CD14-positive monocyte (primary cell): ENCODE data around the gene RBM17. TPM values are rescaled to one million over a fixed set of nuclear protein-coding genes. Genes with fewer than 3 reads are reported as not detected.
A peak's percentile ranks its signal among the peaks of the same experiment; 100 is the strongest.
"Not testable (repeated sequence)": the region's sequence is repeated elsewhere in the genome, so short reads cannot be mapped to it uniquely, and the experiment has no call there.

Experiments
- DNase-seq, 3 donors: peaks; one replicate each; pipeline ENCODE4 v3.0.0-alpha.2; 2011 to 2022
- H2AFZ ChIP-seq: 2 replicates; pipeline ENCODE4 v1.6.0; 2012; ENCODE audit warnings: mild to moderate bottlenecking, low read depth, low read length, inconsistent platforms; ENCODE audit not compliant: insufficient read depth, poor library complexity, severe bottlenecking
- H3K27ac ChIP-seq, 2 donors: 1 replicate in 1 of 2; 2 replicates in 1 of 2; pipeline ENCODE4 v1.5.1; 2012 to 2013; ENCODE audit warnings: low read length in 2 of 2, control low read depth in 1 of 2, inconsistent platforms in 1 of 2, low read depth in 1 of 2, mild to moderate bottlenecking in 1 of 2
- H3K27me3 ChIP-seq, 2 donors: one replicate each; pipeline versions ENCODE4 v1.6.0 to v1.6.1; 2011 to 2013; ENCODE audit warnings: low read length in 2 of 2; ENCODE audit not compliant: control insufficient read depth in 2 of 2, insufficient read depth in 2 of 2
- H3K36me3 ChIP-seq, 2 donors: replicated peaks in 1 of 2; 1 replicate in 1 of 2; 2 replicates in 1 of 2; pipeline versions ENCODE4 v1.5.1 to v1.6.1; 2012 to 2013; ENCODE audit warnings: low read length in 2 of 2, control low read depth in 1 of 2, inconsistent platforms in 1 of 2, mild to moderate bottlenecking in 1 of 2; ENCODE audit not compliant: insufficient read depth in 2 of 2, control insufficient read depth in 1 of 2
- H3K4me1 ChIP-seq, 2 donors: 1 replicate in 1 of 2; 2 replicates in 1 of 2; pipeline versions ENCODE4 v1.5.1 to v1.6.1; 2012 to 2013; ENCODE audit warnings: low read length in 2 of 2, control low read depth in 1 of 2, inconsistent platforms in 1 of 2, mild to moderate bottlenecking in 1 of 2, moderate library complexity in 1 of 2; ENCODE audit not compliant: insufficient read depth in 2 of 2, control insufficient read depth in 1 of 2
- H3K4me2 ChIP-seq: replicated peaks from 2 replicates; pipeline ENCODE3; 2012; ENCODE audit warnings: low read length, moderate library complexity, mild to moderate bottlenecking; ENCODE audit not compliant: poor library complexity, severe bottlenecking; ENCODE audit errors: extremely low read depth
- H3K4me3 ChIP-seq, 3 experiments: fragments of 200-600 bp in 1 of 3; sonication (generic) in 1 of 3; replicated peaks in 1 of 3; 1 replicate in 2 of 3; 2 replicates in 1 of 3; pipeline ENCODE4 v1.5.1; 2011 to 2013; ENCODE audit warnings: low read length in 3 of 3, mild to moderate bottlenecking in 3 of 3, control low read depth in 2 of 3, low read depth in 2 of 3, inconsistent platforms in 1 of 3, moderate library complexity in 1 of 3
- H3K79me2 ChIP-seq: 2 replicates; pipeline ENCODE4 v1.6.0; 2012; ENCODE audit warnings: mild to moderate bottlenecking, control low read depth, inconsistent platforms, low read length, moderate library complexity; ENCODE audit not compliant: insufficient read depth
- H3K9ac ChIP-seq: 2 replicates; pipeline ENCODE4 v1.6.0; 2017; ENCODE audit warnings: low read length, mild to moderate bottlenecking; ENCODE audit not compliant: insufficient read depth, poor library complexity, severe bottlenecking
- H3K9me3 ChIP-seq, 2 donors: replicated peaks in 1 of 2; 1 replicate in 1 of 2; 2 replicates in 1 of 2; pipeline versions ENCODE4 v1.5.1 to v1.6.1; 2012 to 2013; ENCODE audit warnings: low read length in 2 of 2, control low read depth in 1 of 2; ENCODE audit not compliant: control insufficient read depth in 1 of 2, insufficient read depth in 1 of 2
- H4K20me1 ChIP-seq: 2 replicates; pipeline ENCODE4 v1.6.0; 2012; ENCODE audit warnings: mild to moderate bottlenecking, low read length, control low read depth, moderate library complexity; ENCODE audit not compliant: insufficient read depth
- H3K27ac Mint-ChIP-seq, 7 donors: one replicate each; pipeline ENCODE4 v1.8.0; 2020; ENCODE audit warnings: mild to moderate bottlenecking in 7 of 7, mixed read lengths in 7 of 7, moderate library complexity in 6 of 7, inconsistent platforms in 2 of 7
- H3K27me3 Mint-ChIP-seq, 3 donors: one replicate each; pipeline ENCODE4 v1.8.0; 2021 to 2022; ENCODE audit warnings: low read depth in 3 of 3, mild to moderate bottlenecking in 3 of 3, mixed read lengths in 3 of 3, moderate library complexity in 3 of 3, inconsistent platforms in 1 of 3
- H3K36me3 Mint-ChIP-seq, 2 donors: one replicate each; pipeline ENCODE4 v1.8.0; 2020; ENCODE audit warnings: mixed read lengths in 2 of 2, inconsistent platforms in 1 of 2, mild to moderate bottlenecking in 1 of 2
- H3K4me1 Mint-ChIP-seq: one replicate; pipeline ENCODE4 v1.8.0; 2020; ENCODE audit warnings: mild to moderate bottlenecking, mixed read lengths
- H3K4me3 Mint-ChIP-seq, 2 donors: one replicate each; pipeline ENCODE4 v1.8.0; 2020; ENCODE audit warnings: mild to moderate bottlenecking in 2 of 2, mixed read lengths in 2 of 2, moderate library complexity in 1 of 2
- H3K9me3 Mint-ChIP-seq, 7 donors: one replicate each; pipeline ENCODE4 v1.8.0; 2020 to 2022; ENCODE audit warnings: mixed read lengths in 7 of 7, mild to moderate bottlenecking in 6 of 7, moderate library complexity in 6 of 7, inconsistent platforms in 2 of 7
- CTCF ChIP-seq: fragments of 200-600 bp; IDR thresholded peaks from one replicate; pipeline ENCODE4 v1.8.0; 2022; ENCODE audit warnings: antibody characterized with exemption, mild to moderate bottlenecking
- WGBS: methylation state at CpG from one replicate; pipeline ENCODE4 v1.1.5; 2013; ENCODE audit warnings: missing lambda C conversion rate; ENCODE audit not compliant: insufficient coverage; 5-methylcytosine and 5-hydroxymethylcytosine counted together
- intact Hi-C, 2 donors: fragments of 100-400 bp; cut with micrococcal nuclease; formaldehyde crosslinking; loops; one replicate each; pipeline versions ENCODE4 v1.15.0 to v1.15.1; 2023
- polyA plus RNA-seq, 3 donors: library from polyadenylated mRNA; depleted of rRNA in 1 of 3; unstranded in 2 of 3; stranded (reverse) in 1 of 3; fragments of 300-500 nt in 2 of 3; fragments of >200 nt in 1 of 3; fragmentation: Illumina TruSeq in 2 of 3; gene quantifications; 1 replicate in 2 of 3; 2 replicates in 1 of 3; pipeline ENCODE4 v1.2.3, GENCODE V29; 2012 to 2021

Gene RBM17
- polyA plus RNA-seq, 3 donors = 37.2 to 51.4 (median 44.5) TPM

- intact Hi-C loops = no loop called here
- WGBS = 0% methylated on average over 4 of the region's 9 CpGs
- H3K36me3 ChIP-seq = no peaks in the 10 kb centered on the region
- Mint-ChIP-seq H3K4me3 (peak overlapping the region; percentile 72 to 84), H3K27ac (peak overlapping the region; percentile 75 to 94 (median 87)), H3K36me3 (peaks cover 0 to 1% of the 10 kb centered on the region in 2 donors), H3K4me1 (peaks cover 47% of the 10 kb centered on the region), H3K9me3 (peaks cover 0 to 2% (median 0%) of the 10 kb centered on the region in 7 donors), H3K27me3 (peaks cover 4 to 14% (median 8%) of the 10 kb centered on the region in 3 donors)
- no peak for DNase-seq
- peaks cover 25 to 47% of the 10 kb centered on the region in 2 donors for H3K4me1 ChIP-seq
- TF ChIP-seq CTCF = no peak
- H3K27ac ChIP-seq = peak overlapping the region in 1 of 2 donors; percentile 64
- peak overlapping the region; percentile 59 for H3K4me2 ChIP-seq
- no peaks in the 10 kb centered on the region for H3K27me3 ChIP-seq
- H3K4me3 ChIP-seq = peak overlapping the region; percentile 4 to 48 (median 10)
- H3K79me2 ChIP-seq = no peaks in the 10 kb centered on the region
- H4K20me1 ChIP-seq = no peaks in the 10 kb centered on the region
- H3K9ac ChIP-seq = no peak overlapping the region
- H2AFZ ChIP-seq = peak overlapping the region; percentile 60
- H3K9me3 ChIP-seq = no peaks in the 10 kb centered on the region
Measured at GRCh38 chr10:6124666-6125065, 35.8 kb downstream of the RBM17 start.

- H4K20me1 ChIP-seq, H3K4me3 Mint-ChIP-seq, H3K9ac ChIP-seq, H3K27ac ChIP-seq, H3K36me3 ChIP-seq, H3K9me3 ChIP-seq, H3K27ac Mint-ChIP-seq, H3K79me2 ChIP-seq, DNase-seq, H3K9me3 Mint-ChIP-seq, H3K27me3 ChIP-seq, H3K36me3 Mint-ChIP-seq, H3K4me2 ChIP-seq, intact Hi-C loops, H3K4me3 ChIP-seq, H2AFZ ChIP-seq: not testable (repeated sequence)
- H3K4me1 ChIP-seq = peaks cover 29 to 51% of the 10 kb centered on the region in 2 donors
- H3K27me3 Mint-ChIP-seq = peaks cover 6 to 23% (median 8%) of the 10 kb centered on the region in 3 donors
- peaks cover 52% of the 10 kb centered on the region for H3K4me1 Mint-ChIP-seq
Measured at GRCh38 chr10:6127461-6127860, 38.6 kb downstream of the RBM17 start.
